Measurements from ENCODE around the gene SHC2. TPM values are rescaled to one million over a fixed set of nuclear protein-coding genes. Genes with fewer than 3 reads are reported as not detected.

The SHC2 gene
- total and polyA plus RNA-seq, 2 experiments from 2014 or later: 50.8 to 111 TPM

DNA sequence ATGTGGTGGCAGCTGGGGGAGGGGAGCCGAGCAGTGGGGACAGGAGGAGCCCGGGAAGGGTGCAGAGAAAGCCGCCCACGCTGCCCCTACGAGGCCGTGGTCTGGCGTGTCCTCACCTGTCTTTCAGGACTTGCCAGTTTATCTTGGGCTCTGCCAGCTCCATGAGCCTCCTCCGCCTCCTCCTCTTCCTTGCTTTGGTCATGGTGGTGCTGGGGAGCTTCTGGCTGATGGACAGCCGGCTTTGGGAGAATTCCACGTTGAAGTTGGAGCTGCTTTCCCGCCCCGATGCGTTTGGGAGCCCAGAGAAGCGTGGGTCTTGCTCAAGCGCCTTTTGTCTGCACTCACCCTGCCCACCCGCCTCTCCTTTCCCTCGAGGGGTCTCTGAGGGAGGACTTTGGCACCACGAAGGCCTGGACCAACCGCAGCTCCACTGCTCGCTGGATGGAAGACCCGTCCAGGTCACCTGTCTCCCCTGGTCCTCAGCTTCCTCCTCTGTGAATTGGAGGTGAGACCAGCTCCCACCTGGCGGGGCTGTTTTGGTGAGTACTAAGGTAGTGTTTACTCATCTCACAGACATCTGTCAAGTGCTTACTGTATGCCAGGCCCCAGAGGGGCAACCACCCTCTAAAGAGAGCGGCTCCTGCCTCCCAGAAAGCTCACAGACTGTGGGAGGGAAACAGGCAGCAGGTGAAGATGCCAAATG is 86.5 kb downstream of the SHC2 start:
- TF ChIP-seq, protein P1, sequence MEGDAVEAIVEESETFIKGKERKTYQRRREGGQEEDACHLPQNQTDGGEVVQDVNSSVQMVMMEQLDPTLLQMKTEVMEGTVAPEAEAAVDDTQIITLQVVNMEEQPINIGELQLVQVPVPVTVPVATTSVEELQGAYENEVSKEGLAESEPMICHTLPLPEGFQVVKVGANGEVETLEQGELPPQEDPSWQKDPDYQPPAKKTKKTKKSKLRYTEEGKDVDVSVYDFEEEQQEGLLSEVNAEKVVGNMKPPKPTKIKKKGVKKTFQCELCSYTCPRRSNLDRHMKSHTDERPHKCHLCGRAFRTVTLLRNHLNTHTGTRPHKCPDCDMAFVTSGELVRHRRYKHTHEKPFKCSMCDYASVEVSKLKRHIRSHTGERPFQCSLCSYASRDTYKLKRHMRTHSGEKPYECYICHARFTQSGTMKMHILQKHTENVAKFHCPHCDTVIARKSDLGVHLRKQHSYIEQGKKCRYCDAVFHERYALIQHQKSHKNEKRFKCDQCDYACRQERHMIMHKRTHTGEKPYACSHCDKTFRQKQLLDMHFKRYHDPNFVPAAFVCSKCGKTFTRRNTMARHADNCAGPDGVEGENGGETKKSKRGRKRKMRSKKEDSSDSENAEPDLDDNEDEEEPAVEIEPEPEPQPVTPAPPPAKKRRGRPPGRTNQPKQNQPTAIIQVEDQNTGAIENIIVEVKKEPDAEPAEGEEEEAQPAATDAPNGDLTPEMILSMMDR (IDR thresholded peaks at IDR 0.05; ENCODE audit: poor library complexity): no peak
- TF ChIP-seq EZH2 (IDR thresholded peaks at IDR 0.05; ENCODE audit: borderline replicate concordance): no peak
- TF ChIP-seq EZH2phosphoT487 (IDR thresholded peaks at IDR 0.05; ENCODE audit: low read depth, severe bottlenecking, unreplicated experiment): no peak
- no peak overlapping the region for H3K4me3 ChIP-seq
- no peaks in the 10 kb centered on the region for H4K20me1 ChIP-seq (ENCODE audit: insufficient read depth, poor library complexity, severe bottlenecking)

DNA sequence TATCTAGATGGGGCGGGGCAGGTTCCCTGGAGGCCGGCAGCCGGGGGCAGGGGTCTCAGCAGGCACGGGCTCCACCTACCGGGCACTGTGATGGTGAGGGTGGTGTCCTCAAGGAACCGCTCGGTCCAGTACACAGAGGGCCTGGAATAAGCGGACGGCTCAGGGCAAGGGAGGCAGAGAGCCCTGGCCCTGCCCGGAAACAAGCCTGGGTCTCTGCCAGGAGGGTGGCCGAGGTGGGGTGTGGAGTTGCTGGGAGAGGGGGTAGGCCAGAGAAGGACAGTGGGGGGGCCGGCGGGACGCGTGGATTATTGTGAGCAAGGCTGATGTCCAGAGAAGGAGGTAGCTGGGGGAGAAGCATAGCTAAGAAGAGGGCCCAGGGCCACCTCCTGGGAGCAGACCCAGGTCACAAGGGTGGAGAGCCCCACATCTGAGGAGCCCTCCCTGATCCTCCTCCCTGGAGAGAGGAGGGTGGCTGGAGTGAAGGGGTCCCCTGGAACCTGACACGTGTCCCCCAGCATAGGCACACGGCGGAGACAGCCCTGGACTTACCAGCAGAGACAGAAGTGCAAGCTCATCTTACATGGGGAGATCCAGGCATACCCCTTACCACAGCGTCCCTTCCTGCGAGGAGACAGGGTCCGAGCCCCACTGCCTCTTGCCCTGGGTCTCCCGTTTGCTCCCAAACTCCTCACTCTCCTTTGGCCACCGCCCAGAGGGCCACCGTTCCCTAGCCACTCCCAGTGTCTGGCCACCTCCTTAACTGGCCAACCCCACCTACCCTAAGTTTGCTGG is 87.2 kb downstream of the SHC2 start:
- Histone ChIP-seq H3K9me2 (replicated peaks; ENCODE audit: insufficient read depth) (no peaks in the 10 kb centered on the region), H4K20me1 (ENCODE audit: insufficient read depth, poor library complexity, severe bottlenecking) (no peaks in the 10 kb centered on the region), H3K9me3 (ENCODE audit: low read depth) (no peaks in the 10 kb centered on the region), H3K36me3 (replicated peaks; ENCODE audit: insufficient read depth, low read depth) (no peaks in the 10 kb centered on the region), H3K4me1 (ENCODE audit: insufficient read depth) (no peaks in the 10 kb centered on the region), H3K27me3 (peaks cover 4% of the 10 kb centered on the region), H3K79me2 (no peaks in the 10 kb centered on the region), H2AFZ (no peak overlapping the region), H3K4me3 (no peak overlapping the region), H3K27ac (no peak overlapping the region), H3K4me2 (no peak overlapping the region)
- no peak for DNase-seq (ENCODE audit: low spot score)
- no peak for TF ChIP-seq EZH2phosphoT487 (IDR thresholded peaks at IDR 0.05; ENCODE audit: low read depth, severe bottlenecking, unreplicated experiment)
- TF ChIP-seq, protein P1 (IDR thresholded peaks at IDR 0.05; ENCODE audit: poor library complexity): no peak
- no peak for TF ChIP-seq EZH2 (IDR thresholded peaks at IDR 0.05; ENCODE audit: borderline replicate concordance)
- WGBS (ENCODE audit: low lambda C conversion rate, missing lambda C conversion rate): 94% methylated on average over 20 of the region's 24 CpGs

More for the DNA sequence above, 86.5 kb downstream of the SHC2 start:
- Histone ChIP-seq H3K4me1 (ENCODE audit: insufficient read depth) (no peaks in the 10 kb centered on the region), H3K27ac (no peak overlapping the region), H3K9me3 (ENCODE audit: low read depth) (no peaks in the 10 kb centered on the region), H3K9me2 (replicated peaks; ENCODE audit: insufficient read depth) (no peaks in the 10 kb centered on the region), H3K4me2 (no peak overlapping the region), H3K79me2 (no peaks in the 10 kb centered on the region), H2AFZ (no peak overlapping the region), H3K36me3 (replicated peaks; ENCODE audit: insufficient read depth, low read depth) (no peaks in the 10 kb centered on the region), H3K27me3 (peaks cover 4% of the 10 kb centered on the region)
- DNase-seq (ENCODE audit: low spot score): no peak
- WGBS (ENCODE audit: low lambda C conversion rate, missing lambda C conversion rate): 82% methylated on average over 23 of the region's 23 CpGs

DNA sequence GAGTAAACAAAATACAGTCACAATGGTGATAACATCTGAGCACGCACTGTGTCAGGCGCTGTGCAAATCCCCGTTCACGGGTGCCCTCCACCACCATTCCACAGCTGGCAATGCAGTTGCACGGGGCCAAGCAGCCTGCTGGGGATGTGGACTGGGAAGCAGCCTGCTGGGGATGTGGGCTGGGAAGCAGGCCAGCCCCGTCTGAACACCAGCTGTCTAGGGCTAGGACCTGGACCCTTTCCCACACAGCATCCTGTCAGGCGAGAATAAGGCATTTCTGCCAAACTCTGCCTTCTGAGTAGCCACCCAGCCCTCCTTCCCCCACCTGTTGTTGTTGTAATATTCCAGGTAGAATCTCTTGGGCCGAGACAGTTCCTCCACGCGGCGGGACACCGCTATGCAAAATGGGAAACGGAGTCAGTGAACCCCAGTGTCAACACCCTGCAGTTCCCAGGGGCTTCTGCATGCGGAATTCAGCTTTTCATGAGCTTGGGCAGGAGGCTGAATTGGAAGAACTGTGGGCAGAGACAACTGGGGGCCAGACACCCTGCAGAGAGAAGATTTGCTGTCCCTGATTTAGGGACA is 88.4 kb downstream of the SHC2 start:
- 73% methylated on average over 14 of the region's 14 CpGs for WGBS (ENCODE audit: low lambda C conversion rate, missing lambda C conversion rate)
- Histone ChIP-seq H3K9me2 (replicated peaks; ENCODE audit: insufficient read depth) (no peaks in the 10 kb centered on the region), H3K4me1 (ENCODE audit: insufficient read depth) (no peaks in the 10 kb centered on the region), H3K9me3 (ENCODE audit: low read depth) (no peaks in the 10 kb centered on the region), H3K4me3 (no peak overlapping the region), H3K79me2 (no peaks in the 10 kb centered on the region), H3K36me3 (replicated peaks; ENCODE audit: insufficient read depth, low read depth) (no peaks in the 10 kb centered on the region), H2AFZ (no peak overlapping the region), H4K20me1 (ENCODE audit: insufficient read depth, poor library complexity, severe bottlenecking) (no peaks in the 10 kb centered on the region), H3K27me3 (peaks cover 4% of the 10 kb centered on the region), H3K4me2 (no peak overlapping the region), H3K27ac (no peak overlapping the region)
- peak; percentile 57 for DNase-seq (ENCODE audit: low spot score)
- no peak for TF ChIP-seq EZH2phosphoT487 (IDR thresholded peaks at IDR 0.05; ENCODE audit: low read depth, severe bottlenecking, unreplicated experiment)
- TF ChIP-seq EZH2 (IDR thresholded peaks at IDR 0.05; ENCODE audit: borderline replicate concordance): no peak
- TF ChIP-seq, protein P1 (IDR thresholded peaks at IDR 0.05; ENCODE audit: poor library complexity): no peak

Measured in hepatocyte (in vitro differentiated cells).